RWPE2 (cell line): Measurements from ENCODE around the gene PRDM16.

ENCODE experiments used
- ATAC-seq: fragments of 200-7000 bp; cut with Tn5 transposase; 3 replicates; pipeline ENCODE4 v1.9.1; 2021; ENCODE audit warnings: low read depth
- DNase-seq: peaks from one replicate; pipeline ENCODE4 v3.0.0-alpha.2; 2020; ENCODE audit warnings: low spot score
- H3K27ac ChIP-seq: fragments of 450-650 bp; 2 replicates; pipeline ENCODE4 v1.5.1; 2017; ENCODE audit warnings: mild to moderate bottlenecking; ENCODE audit not compliant: poor library complexity, severe bottlenecking
- H3K27me3 ChIP-seq: fragments of 250-450 bp; sonication (Bioruptor Pico); 2 replicates; pipeline ENCODE4 v1.5.1; 2021; ENCODE audit warnings: mild to moderate bottlenecking, moderate library complexity; ENCODE audit not compliant: insufficient read depth, poor library complexity, severe bottlenecking
- H3K36me3 ChIP-seq: fragments of 250-450 bp; sonication (Bioruptor Pico); 2 replicates; pipeline ENCODE4 v1.5.1; 2020; ENCODE audit warnings: low read depth, mild to moderate bottlenecking, moderate library complexity
- H3K4me1 ChIP-seq: fragments of 250-450 bp; sonication (Bioruptor Pico); 2 replicates; pipeline ENCODE4 v1.5.1; 2021; ENCODE audit warnings: mild to moderate bottlenecking, moderate library complexity; ENCODE audit not compliant: insufficient read depth, poor library complexity, severe bottlenecking
- H3K4me3 ChIP-seq: fragments of 250-450 bp; sonication (Bioruptor Pico); 2 replicates; pipeline ENCODE4 v1.5.1; 2021; ENCODE audit warnings: mild to moderate bottlenecking, moderate library complexity; ENCODE audit not compliant: severe bottlenecking
- H3K9me3 ChIP-seq: fragments of 250-450 bp; sonication (Bioruptor Pico); 2 replicates; pipeline ENCODE4 v1.5.1; 2021; ENCODE audit warnings: mild to moderate bottlenecking, moderate library complexity; ENCODE audit not compliant: severe bottlenecking
- TF ChIP-seq, protein P1 (sequence below): fragments of 450-650 bp; IDR thresholded peaks from one replicate; pipeline ENCODE4 v1.5.1; 2017; ENCODE audit warnings: mild to moderate bottlenecking, moderate library complexity; ENCODE audit not compliant: poor library complexity, severe bottlenecking

Gene PRDM16

GRCh38 chr1:3475839-3476573, 407.0 kb downstream of the PRDM16 start:
- Histone ChIP-seq H3K4me3 (no peak overlapping the region), H3K27me3 (no peaks in the 10 kb centered on the region), H3K36me3 (peaks cover 7% of the 10 kb centered on the region), H3K9me3 (no peaks in the 10 kb centered on the region), H3K4me1 (peaks cover 27% of the 10 kb centered on the region), H3K27ac (no peak overlapping the region)
- DNase-seq (no peak), ATAC-seq (no peak)
- TF ChIP-seq, protein P1, sequence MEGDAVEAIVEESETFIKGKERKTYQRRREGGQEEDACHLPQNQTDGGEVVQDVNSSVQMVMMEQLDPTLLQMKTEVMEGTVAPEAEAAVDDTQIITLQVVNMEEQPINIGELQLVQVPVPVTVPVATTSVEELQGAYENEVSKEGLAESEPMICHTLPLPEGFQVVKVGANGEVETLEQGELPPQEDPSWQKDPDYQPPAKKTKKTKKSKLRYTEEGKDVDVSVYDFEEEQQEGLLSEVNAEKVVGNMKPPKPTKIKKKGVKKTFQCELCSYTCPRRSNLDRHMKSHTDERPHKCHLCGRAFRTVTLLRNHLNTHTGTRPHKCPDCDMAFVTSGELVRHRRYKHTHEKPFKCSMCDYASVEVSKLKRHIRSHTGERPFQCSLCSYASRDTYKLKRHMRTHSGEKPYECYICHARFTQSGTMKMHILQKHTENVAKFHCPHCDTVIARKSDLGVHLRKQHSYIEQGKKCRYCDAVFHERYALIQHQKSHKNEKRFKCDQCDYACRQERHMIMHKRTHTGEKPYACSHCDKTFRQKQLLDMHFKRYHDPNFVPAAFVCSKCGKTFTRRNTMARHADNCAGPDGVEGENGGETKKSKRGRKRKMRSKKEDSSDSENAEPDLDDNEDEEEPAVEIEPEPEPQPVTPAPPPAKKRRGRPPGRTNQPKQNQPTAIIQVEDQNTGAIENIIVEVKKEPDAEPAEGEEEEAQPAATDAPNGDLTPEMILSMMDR, result no peak

DNA sequence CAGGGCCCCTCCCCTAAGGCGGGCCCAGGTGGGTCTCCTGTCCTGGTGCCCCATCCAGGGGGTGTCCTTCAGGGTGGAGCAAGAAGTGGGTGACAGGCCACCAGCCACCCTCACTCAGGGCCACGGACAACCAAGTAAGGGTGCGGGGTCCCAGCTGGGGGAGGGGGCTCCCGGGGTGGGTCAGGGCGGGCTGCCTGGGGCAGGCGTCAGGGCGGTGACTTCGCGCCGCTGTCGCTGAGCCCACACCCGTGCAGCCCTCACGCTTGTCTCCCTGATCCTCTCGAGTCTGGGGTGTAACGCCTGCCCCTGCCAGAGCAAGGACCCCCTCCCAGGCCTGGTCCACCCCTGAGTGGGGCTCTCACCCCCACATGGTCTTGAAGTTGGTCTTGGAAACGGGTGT, 407.7 kb downstream of the PRDM16 start:
- Histone ChIP-seq H3K27me3 (no peaks in the 10 kb centered on the region), H3K4me3 (no peak overlapping the region), H3K9me3 (no peaks in the 10 kb centered on the region), H3K27ac (no peak overlapping the region), H3K4me1 (peaks cover 21% of the 10 kb centered on the region), H3K36me3 (peaks cover 7% of the 10 kb centered on the region)
- DNase-seq, result no peak
- TF ChIP-seq, protein P1, result no peak
- ATAC-seq, result no peak

- Histone ChIP-seq H3K27ac (no peak overlapping the region), H3K36me3 (peaks cover 7% of the 10 kb centered on the region), H3K9me3 (no peaks in the 10 kb centered on the region), H3K27me3 (no peaks in the 10 kb centered on the region), H3K4me1 (peaks cover 15% of the 10 kb centered on the region), H3K4me3 (no peak overlapping the region)
- DNase-seq (no peak), ATAC-seq (no peak)
- TF ChIP-seq, protein P1, result no peak
These were observed 408.4 kb downstream of the PRDM16 start for GRCh38 chr1:3477241-3477995.

DNA sequence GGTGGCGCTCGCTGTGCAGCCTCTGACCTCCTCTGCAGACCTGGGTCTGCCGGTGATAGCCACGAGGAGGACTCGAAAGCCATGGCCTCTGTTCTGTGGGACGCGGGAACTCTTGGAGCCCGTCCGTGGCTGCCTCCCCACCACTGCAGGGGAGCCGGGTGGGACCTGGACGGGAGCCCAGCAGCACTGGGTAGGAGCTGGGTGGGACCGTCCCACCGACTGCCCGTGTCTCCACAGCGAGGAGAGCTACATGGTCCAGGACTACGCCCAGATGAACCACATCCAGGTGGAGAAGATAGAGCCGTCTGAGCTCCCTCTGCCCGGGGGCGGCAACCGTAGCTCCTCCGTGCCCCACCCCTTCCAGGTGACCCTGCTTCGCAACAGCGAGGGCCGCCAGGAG, 409.2 kb downstream of the PRDM16 start:
- DNase-seq (no peak), ATAC-seq (no peak)

More for the DNA sequence above, 409.2 kb downstream of the PRDM16 start:
- Histone ChIP-seq H3K4me1 (peaks cover 14% of the 10 kb centered on the region), H3K27ac (no peak overlapping the region), H3K9me3 (no peaks in the 10 kb centered on the region), H3K36me3 (peaks cover 7% of the 10 kb centered on the region), H3K4me3 (no peak overlapping the region), H3K27me3 (no peaks in the 10 kb centered on the region)
- TF ChIP-seq, protein P1, result no peak
